Mucosa of descending colon (tissue), 3 donors: ENCODE measurements around the gene BACE1. TPM values are rescaled to one million over a fixed set of nuclear protein-coding genes. Genes with fewer than 3 reads are reported as not detected.
A peak's percentile ranks its signal among the peaks of the same experiment; 100 is the strongest.

Experiments used
- ATAC-seq: fragments of 200-7000 bp; cut with Tn5 transposase; one replicate; pipeline ENCODE4 v1.9.1; 2020; ENCODE audit warnings: mild to moderate bottlenecking, moderate library complexity
- DNase-seq, 3 donors: peaks; one replicate each; pipeline ENCODE4 v3.0.0-alpha.2; 2020
- H3K36me3 ChIP-seq: fragments of 200-600 bp; one replicate; pipeline ENCODE4 v1.8.0; 2021; ENCODE audit warnings: low read depth, mild to moderate bottlenecking
- H3K4me1 ChIP-seq: fragments of 200-600 bp; one replicate; pipeline ENCODE4 v1.8.0; 2021; ENCODE audit warnings: low read depth, mild to moderate bottlenecking
- H3K4me3 ChIP-seq: fragments of 200-600 bp; one replicate; pipeline ENCODE4 v1.8.0; 2021; ENCODE audit warnings: mild to moderate bottlenecking
- H3K9me3 ChIP-seq: fragments of 200-600 bp; one replicate; pipeline ENCODE4 v1.8.0; 2021; ENCODE audit warnings: mild to moderate bottlenecking
- intact Hi-C, 2 donors: fragments of 100-400 bp; cut with DNase I in 1 of 2; cut with micrococcal nuclease in 1 of 2; formaldehyde crosslinking; loops; one replicate each; pipeline versions ENCODE4 v1.11.0 to v1.11.1; 2022; cut with DNase I, micrococcal nuclease
- long read RNA-seq, 2 donors: library from polyadenylated mRNA; unstranded; transcript quantifications; one replicate each; pipeline ENCODE4 v2.0.0, GENCODE V29; 2019 to 2021
- total RNA-seq, 3 donors: library from RNA; stranded (reverse); fragmentation: NEBNext Ultra II Directional in 2 of 3; extraction: Animal tissue kit (Norgen Biotek cat#: 25700) in 2 of 3; gene quantifications; one replicate each; pipeline versions ENCODE4 v1.2.1 to v1.2.4, GENCODE V29; 2021 to 2023
- TF ChIP-seq, protein P1 (sequence below): fragments of 200-600 bp; IDR thresholded peaks from one replicate; pipeline ENCODE4 v1.8.0; 2022; ENCODE audit warnings: antibody characterized with exemption, mild to moderate bottlenecking
- donor health status: DM: no; HTN: no; CAD: no; lungs with moderate emphysema.
- donor health status: DM: no; HTN: no; CAD: no.
- donor health status: DM: no; HTN: yes; CAD: no.

BACE1 gene
- 10 to 100 TPM in 2 of 3 donors, 1 to 10 TPM in 1; 7.8 to 23.0 (median 10.2) TPM for total RNA-seq
- long read RNA-seq, donor 1, full-length matches to known transcripts: 33 of 42 reads
- long read RNA-seq, donor 1, partial matches to known transcripts: 3 of 42 reads
- long read RNA-seq, donor 1, other reads (novel, unspliced or antisense): 6 of 42 reads
- long read RNA-seq, donor 2, partial matches to known transcripts: 0 of 2 reads
- long read RNA-seq, donor 2, other reads (novel, unspliced or antisense): 2 of 2 reads

GRCh38 chr11:117316197-117316961 is at the start of gene BACE1:
BACE1 (minus strand) TSS chr11:117316256; CDS start chr11:117315795, 461 bp downstream.
- no peaks in the 10 kb centered on the region for H3K36me3 ChIP-seq
- ATAC-seq (peak; percentile 86), DNase-seq (peak; percentile 75 to 78 (median 77))
- intact Hi-C loops: no loop called here
- H3K9me3 ChIP-seq: no peaks in the 10 kb centered on the region
- H3K4me3 ChIP-seq: peak within 1 kb of the TSS; percentile 44
- peaks cover 8% of the 10 kb centered on the region for H3K4me1 ChIP-seq
- TF ChIP-seq, protein P1, sequence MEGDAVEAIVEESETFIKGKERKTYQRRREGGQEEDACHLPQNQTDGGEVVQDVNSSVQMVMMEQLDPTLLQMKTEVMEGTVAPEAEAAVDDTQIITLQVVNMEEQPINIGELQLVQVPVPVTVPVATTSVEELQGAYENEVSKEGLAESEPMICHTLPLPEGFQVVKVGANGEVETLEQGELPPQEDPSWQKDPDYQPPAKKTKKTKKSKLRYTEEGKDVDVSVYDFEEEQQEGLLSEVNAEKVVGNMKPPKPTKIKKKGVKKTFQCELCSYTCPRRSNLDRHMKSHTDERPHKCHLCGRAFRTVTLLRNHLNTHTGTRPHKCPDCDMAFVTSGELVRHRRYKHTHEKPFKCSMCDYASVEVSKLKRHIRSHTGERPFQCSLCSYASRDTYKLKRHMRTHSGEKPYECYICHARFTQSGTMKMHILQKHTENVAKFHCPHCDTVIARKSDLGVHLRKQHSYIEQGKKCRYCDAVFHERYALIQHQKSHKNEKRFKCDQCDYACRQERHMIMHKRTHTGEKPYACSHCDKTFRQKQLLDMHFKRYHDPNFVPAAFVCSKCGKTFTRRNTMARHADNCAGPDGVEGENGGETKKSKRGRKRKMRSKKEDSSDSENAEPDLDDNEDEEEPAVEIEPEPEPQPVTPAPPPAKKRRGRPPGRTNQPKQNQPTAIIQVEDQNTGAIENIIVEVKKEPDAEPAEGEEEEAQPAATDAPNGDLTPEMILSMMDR: no peak

DNA sequence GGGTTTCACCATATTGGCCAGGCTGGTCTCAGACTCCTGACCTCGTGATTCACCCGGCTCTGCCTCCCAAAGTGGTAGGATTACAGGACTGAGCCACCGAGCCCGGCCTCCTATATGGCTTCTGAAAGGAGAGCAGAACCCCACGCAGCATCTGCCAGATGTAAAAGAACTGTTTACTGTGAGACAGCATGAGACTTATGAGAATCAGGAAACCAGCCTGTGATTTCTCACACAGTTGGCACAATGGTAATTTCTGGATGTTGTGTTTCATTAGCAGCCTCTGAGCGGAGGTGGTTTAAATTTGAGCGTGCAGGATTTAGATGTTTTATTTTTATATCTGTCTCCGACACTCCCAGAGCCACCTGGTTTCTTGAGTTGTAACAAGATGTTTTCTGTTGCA is 45.4 kb upstream of the BACE1 start:
- no peaks in the 10 kb centered on the region for H3K36me3 ChIP-seq
- H3K4me3 ChIP-seq: no peak overlapping the region
- DNase-seq (no peak), ATAC-seq (no peak)
- intact Hi-C loops: no loop called here
- H3K9me3 ChIP-seq: no peaks in the 10 kb centered on the region
- H3K4me1 ChIP-seq: no peaks in the 10 kb centered on the region
- TF ChIP-seq, protein P1: no peak

DNA sequence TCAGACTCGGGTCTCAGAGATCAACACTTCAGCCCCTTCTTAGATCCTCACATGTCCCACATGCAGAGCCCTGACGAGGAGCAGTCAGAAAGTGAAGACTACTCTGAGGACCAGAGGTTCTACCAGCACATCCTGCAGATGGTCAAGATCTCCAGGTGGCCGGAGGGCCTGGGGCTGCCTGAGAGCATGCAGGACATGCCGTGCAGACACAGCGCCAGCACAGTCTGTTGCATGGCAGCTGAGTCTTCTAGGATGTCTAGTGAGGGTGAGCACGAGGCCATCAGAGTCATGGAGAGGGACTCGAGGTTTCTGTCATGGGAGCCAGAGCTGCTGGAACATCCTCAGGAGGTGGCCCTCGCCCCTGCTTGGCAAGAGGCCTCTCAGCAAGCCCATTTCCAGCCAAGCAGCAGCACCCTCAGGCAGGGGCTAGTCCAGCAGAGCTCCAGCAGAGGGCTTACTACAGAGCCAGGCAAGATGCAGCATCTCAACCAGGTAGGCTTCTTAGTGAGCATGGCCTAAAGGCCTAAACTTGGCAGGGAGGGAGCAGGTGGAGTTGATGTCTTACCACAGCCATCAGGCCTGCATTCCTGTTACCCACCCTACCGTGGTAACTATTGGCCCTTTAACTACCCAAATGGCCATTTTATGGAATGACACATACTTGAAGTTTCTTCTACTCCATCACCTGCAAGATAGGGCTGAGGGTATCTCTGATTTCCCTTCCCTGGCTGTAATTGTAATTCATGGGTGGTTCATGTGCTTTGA is 40.3 kb upstream of the BACE1 start:
- TF ChIP-seq, protein P1: no peak
- no peaks in the 10 kb centered on the region for H3K36me3 ChIP-seq

GRCh38 chr11:117354550-117354949 is 38.5 kb upstream of the BACE1 start:
- no peaks in the 10 kb centered on the region for H3K36me3 ChIP-seq

More for the DNA sequence above, 40.3 kb upstream of the BACE1 start:
- H3K4me3 ChIP-seq: no peak overlapping the region
- no peaks in the 10 kb centered on the region for H3K9me3 ChIP-seq
- intact Hi-C loops: no loop called here
- DNase-seq (no peak), ATAC-seq (peak; percentile 11)
- no peaks in the 10 kb centered on the region for H3K4me1 ChIP-seq

GRCh38 chr11:117345039-117345438 is 29.0 kb upstream of the BACE1 start:
- ATAC-seq: no peak
- Histone ChIP-seq H3K36me3 (no peaks in the 10 kb centered on the region), H3K4me1 (no peaks in the 10 kb centered on the region), H3K9me3 (no peaks in the 10 kb centered on the region), H3K4me3 (no peak overlapping the region)
- DNase-seq: no peak
- TF ChIP-seq, protein P1: no peak
- intact Hi-C loops: no loop called here

More at GRCh38 chr11:117354550-117354949, 38.5 kb upstream of the BACE1 start:
- no peaks in the 10 kb centered on the region for H3K4me1 ChIP-seq
- no peak for ATAC-seq
- intact Hi-C loops: no loop called here
- no peaks in the 10 kb centered on the region for H3K9me3 ChIP-seq
- TF ChIP-seq, protein P1: no peak
- H3K4me3 ChIP-seq: no peak overlapping the region
- DNase-seq: no peak
